Measurements from ENCODE around the gene DCAF12L1. TPM values are rescaled to one million over a fixed set of nuclear protein-coding genes. Genes with fewer than 3 reads are reported as not detected.

DCAF12L1 gene
- not detected in 5 replicates for total RNA-seq (2022; extraction: Qiagen RNA extraction)

DNA sequence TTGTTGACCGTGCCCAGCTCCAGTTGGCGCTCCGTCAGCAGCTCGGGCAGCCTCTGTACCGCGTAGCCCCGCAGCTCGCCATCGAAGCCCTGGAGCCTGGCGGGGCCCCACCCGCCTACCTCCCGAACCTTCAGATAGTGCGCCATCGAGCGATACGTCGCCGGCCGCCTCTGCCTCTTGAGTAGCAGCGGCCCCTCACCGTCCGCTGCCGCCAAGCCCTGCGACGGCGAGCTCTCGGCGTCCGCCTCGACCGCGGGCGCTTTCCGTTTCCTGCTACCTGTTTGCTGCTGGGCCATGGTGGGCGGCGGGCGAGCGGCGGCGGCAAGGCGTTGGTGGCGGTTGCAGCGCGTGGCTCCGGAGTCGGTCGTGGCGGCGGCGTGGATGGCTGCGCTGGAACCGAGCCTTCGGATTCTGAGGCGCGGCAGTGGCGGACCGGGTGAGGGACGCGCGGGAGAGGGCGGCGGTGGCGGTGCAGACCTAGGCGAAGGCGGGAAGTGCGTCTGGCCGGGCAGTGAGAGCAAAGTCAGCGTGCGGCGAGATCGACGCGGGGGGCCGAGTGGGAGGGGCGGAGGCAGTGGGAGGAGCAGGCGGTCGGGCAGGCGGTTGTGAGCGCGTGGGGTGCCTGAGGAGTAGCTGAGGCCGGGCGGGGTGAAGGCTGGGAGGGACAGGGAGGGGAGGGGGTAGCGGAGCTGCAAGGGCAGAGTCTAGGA, at the start of gene DCAF12L1:
TSS of gene DCAF12L1 (minus strand) at position 502 of the 710 bp plus-strand sequence. CDS start at position 296, 206 bp downstream.

